ENCODE results near the gene ZCCHC14.

- TF ChIP-seq POLR2AphosphoS5 (IDR thresholded peaks at IDR 0.05; ENCODE audit: low read depth): no peak
- TF ChIP-seq CTCF (IDR thresholded peaks at IDR 0.05; ENCODE audit: insufficient read depth, low read length): no peak
- no peak for TF ChIP-seq REST (IDR thresholded peaks at IDR 0.05; ENCODE audit: insufficient replicate concordance, low read depth)
Measured at GRCh38 chr16:87432330-87432915, 60.4 kb downstream of the ZCCHC14 start.
